DMS53 treated with DMSO at 0.1 percent for 48 hours (cell line): ENCODE measurements around the gene TTC22.
"Not testable (repeated sequence)": the region's sequence is repeated elsewhere in the genome, so short reads cannot be mapped to it uniquely, and the experiment has no call there.

Experiments used
- DNase-seq: peaks from one replicate; lab custom pipeline; 2025; ENCODE audit not compliant: unreplicated experiment; lab: John Stamatoyannopoulos, UW

The TTC22 gene

GRCh38 chr1:54786778-54787177, 14.3 kb downstream of the TTC22 start:
- DNase-seq = no peak

- no peak for DNase-seq
Measured at GRCh38 chr1:54784066-54784465, 17.1 kb downstream of the TTC22 start.

- DNase-seq = no peak
Measured at GRCh38 chr1:54782588-54782987, 18.5 kb downstream of the TTC22 start.

- DNase-seq = no peak
Measured at GRCh38 chr1:54782156-54782555, 19.0 kb downstream of the TTC22 start.

GRCh38 chr1:54781023-54781723, 19.9 kb downstream of the TTC22 start:
- DNase-seq = no peak

GRCh38 chr1:54777431-54777830, 23.7 kb downstream of the TTC22 start:
- no peak for DNase-seq

GRCh38 chr1:54777011-54777410, 24.1 kb downstream of the TTC22 start:
- no peak for DNase-seq

GRCh38 chr1:54775828-54776721, 25.0 kb downstream of the TTC22 start:
- DNase-seq = not testable (repeated sequence)

- peak; percentile 63 for DNase-seq
Measured at GRCh38 chr1:54774820-54775498, 26.2 kb downstream of the TTC22 start.

- DNase-seq = no peak
Measured at GRCh38 chr1:54772951-54773350, 28.2 kb downstream of the TTC22 start.

- no peak for DNase-seq
Measured at GRCh38 chr1:54768093-54768492, 33.0 kb downstream of the TTC22 start.

GRCh38 chr1:54767526-54767925, 33.6 kb downstream of the TTC22 start:
- no peak for DNase-seq

- no peak for DNase-seq
Measured at GRCh38 chr1:54766726-54767125, 34.4 kb downstream of the TTC22 start.

GRCh38 chr1:54764922-54765561, 36.1 kb downstream of the TTC22 start:
- no peak for DNase-seq

GRCh38 chr1:54764133-54764921, 36.8 kb downstream of the TTC22 start, which contains the start of gene PARS2:
TSS of gene PARS2 (minus strand) at chr1:54764523. CDS start at chr1:54759161, 5,362 bp downstream.
- peak; percentile 100 for DNase-seq

- DNase-seq = no peak
Measured at GRCh38 chr1:54763816-54764132, 37.3 kb downstream of the TTC22 start.

- no peak for DNase-seq
Measured at GRCh38 chr1:54758678-54759348, 42.3 kb downstream of the TTC22 start.

- DNase-seq = no peak
Measured at GRCh38 chr1:54757833-54758232, 43.3 kb downstream of the TTC22 start.

GRCh38 chr1:54754486-54755285, 46.4 kb downstream of the TTC22 start:
- no peak for DNase-seq
